Panc1 (cell line): ENCODE measurements around the gene CNOT1. TPM values are rescaled to one million over a fixed set of nuclear protein-coding genes. Genes with fewer than 3 reads are reported as not detected.

ENCODE experiments used
- total RNA-seq: library from RNA; stranded (reverse); gene quantifications from one replicate; pipeline ENCODE4 v1.2.1, GENCODE V29; 2021; ENCODE audit not compliant: unreplicated experiment

Gene CNOT1
- total RNA-seq, 1 experiment from 2014 or later: 170 TPM

Other genes with a start within 250 kb of the CNOT1 start
- 7.6 TPM for gene GINS3, start 237.4 kb downstream of the CNOT1 start, total RNA-seq
- gene NDRG4, start 129.7 kb downstream of the CNOT1 start, total RNA-seq: 5.1 TPM
- gene SETD6, start 114.3 kb downstream of the CNOT1 start, total RNA-seq: 28.3 TPM
- gene SLC38A7, start 54.9 kb upstream of the CNOT1 start, total RNA-seq: 20.2 TPM
- 64.0 TPM for gene GOT2, start 104.5 kb upstream of the CNOT1 start, total RNA-seq